SK-N-SH (cell line): ENCODE data around the gene TAC4.

Experiments
- CHD2 ChIP-seq: fragments of 150-350 bp; IDR thresholded peaks from 2 replicates; pipeline ENCODE4 v1.6.1; 2018; ENCODE audit warnings: low read length; ENCODE audit not compliant: partially characterized antibody
- CTCF ChIP-seq: fragments of 200-600 bp; sonication (generic); IDR thresholded peaks from 2 replicates; pipeline ENCODE4 v1.6.1; 2017; ENCODE audit warnings: antibody characterized with exemption, mild to moderate bottlenecking, moderate library complexity
- ELF1 ChIP-seq: IDR thresholded peaks from 2 replicates; pipeline ENCODE4 v1.4.0; 2012
- EZH2phosphoT487 ChIP-seq: fragments of 200-600 bp; sonication (generic); IDR thresholded peaks from 2 replicates; pipeline ENCODE4 v1.6.1; 2017; ENCODE audit warnings: low read depth, mixed run types, mild to moderate bottlenecking, antibody characterized with exemption, moderate library complexity, borderline replicate concordance
- FOXM1 ChIP-seq: IDR thresholded peaks from 2 replicates; pipeline ENCODE4 v1.4.0; 2012; ENCODE audit warnings: low read depth, mild to moderate bottlenecking
- MXI1 ChIP-seq: IDR thresholded peaks from 2 replicates; pipeline ENCODE4 v1.6.1; 2012; ENCODE audit warnings: mild to moderate bottlenecking, low read depth, low read length, improper control_type of control experiment
- POLR2AphosphoS5 ChIP-seq: IDR thresholded peaks from 2 replicates; pipeline ENCODE4 v1.6.1; 2012; ENCODE audit warnings: low read depth, low read length
- REST ChIP-seq: IDR thresholded peaks from 2 replicates; pipeline ENCODE4 v1.6.1; 2012; ENCODE audit warnings: mild to moderate bottlenecking, low read depth, low read length, moderate library complexity
- RFX5 ChIP-seq: IDR thresholded peaks from 2 replicates; pipeline ENCODE4 v1.6.1; 2012; ENCODE audit warnings: mild to moderate bottlenecking, improper control_type of control experiment, low read length
- TF ChIP-seq, protein P1 (sequence below): IDR thresholded peaks from 2 replicates; pipeline ENCODE4 v1.4.0; 2012; ENCODE audit warnings: low read depth

- TF ChIP-seq MXI1 (no peak), ELF1 (no peak), EZH2phosphoT487 (no peak), RFX5 (no peak), CTCF (no peak), POLR2AphosphoS5 (no peak), REST (no peak), FOXM1 (no peak), CHD2 (no peak)
- TF ChIP-seq, protein P1, sequence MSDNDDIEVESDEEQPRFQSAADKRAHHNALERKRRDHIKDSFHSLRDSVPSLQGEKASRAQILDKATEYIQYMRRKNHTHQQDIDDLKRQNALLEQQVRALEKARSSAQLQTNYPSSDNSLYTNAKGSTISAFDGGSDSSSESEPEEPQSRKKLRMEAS, result no peak
Measured at GRCh38 chr17:49834118-49834743, 13.6 kb downstream of the TAC4 start.
